Endodermal cell (in vitro differentiated cells): Measurements from ENCODE around the gene TBC1D10B. TPM values are rescaled to one million over a fixed set of nuclear protein-coding genes. Genes with fewer than 3 reads are reported as not detected.
A peak's percentile ranks its signal among the peaks of the same experiment; 100 is the strongest.

Experiments
- DNase-seq: peaks from one replicate; pipeline ENCODE4 v3.0.0-alpha.2; 2017
- H3K27ac ChIP-seq: 2 replicates; pipeline ENCODE4 v1.5.1; 2013; ENCODE audit warnings: mild to moderate bottlenecking, low read depth, low read length, moderate library complexity
- H3K27me3 ChIP-seq: 2 replicates; pipeline ENCODE4 v1.6.1; 2013; ENCODE audit warnings: mild to moderate bottlenecking, low read length, moderate library complexity; ENCODE audit not compliant: insufficient read depth, control insufficient read depth, poor library complexity, severe bottlenecking
- H3K36me3 ChIP-seq: 2 replicates; pipeline ENCODE4 v1.7.0; 2013; ENCODE audit warnings: mild to moderate bottlenecking, low read length, moderate library complexity; ENCODE audit not compliant: control insufficient read depth, insufficient read depth
- H3K4me1 ChIP-seq: one replicate; pipeline ENCODE4 v1.7.0; 2013; ENCODE audit warnings: low read length; ENCODE audit not compliant: control insufficient read depth, insufficient read depth
- H3K4me3 ChIP-seq: 2 replicates; pipeline ENCODE4 v1.5.1; 2013; ENCODE audit warnings: mild to moderate bottlenecking, low read length, moderate library complexity
- H3K9ac ChIP-seq: 2 replicates; pipeline ENCODE4 v1.6.1; 2013; ENCODE audit warnings: mild to moderate bottlenecking, low read length, moderate library complexity; ENCODE audit not compliant: poor library complexity, severe bottlenecking; ENCODE audit errors: extremely low read depth
- H3K9me3 ChIP-seq: 2 replicates; pipeline ENCODE4 v1.6.1; 2013; ENCODE audit warnings: mild to moderate bottlenecking, low read length, moderate library complexity; ENCODE audit not compliant: control insufficient read depth
- H3K27ac Mint-ChIP-seq: 2 replicates; pipeline ENCODE4 v1.8.0; 2020; ENCODE audit warnings: mixed read lengths
- H3K27me3 Mint-ChIP-seq: 2 replicates; pipeline ENCODE4 v1.8.0; 2021; ENCODE audit warnings: mild to moderate bottlenecking, mixed read lengths; ENCODE audit not compliant: insufficient read depth
- H3K36me3 Mint-ChIP-seq: 2 replicates; pipeline ENCODE4 v1.8.0; 2020; ENCODE audit warnings: low read depth, mixed read lengths
- H3K4me1 Mint-ChIP-seq: 2 replicates; pipeline ENCODE4 v1.8.0; 2020; ENCODE audit warnings: mixed read lengths
- H3K4me3 Mint-ChIP-seq: 2 replicates; pipeline ENCODE4 v1.8.0; 2020; ENCODE audit warnings: mild to moderate bottlenecking, moderate library complexity, mixed read lengths
- H3K9me3 Mint-ChIP-seq: 2 replicates; pipeline ENCODE4 v1.8.0; 2020; ENCODE audit warnings: mild to moderate bottlenecking, mixed read lengths
- CTCF ChIP-seq: fragments of 200-600 bp; sonication (generic); conservative IDR thresholded peaks from 2 replicates; pipeline ENCODE4 v1.5.0; 2021; ENCODE audit warnings: antibody characterized with exemption, mild to moderate bottlenecking
- WGBS, 2 experiments: methylation state at CpG; one replicate each; pipeline versions ENCODE4 v1.1.5 to v1.1.7; 2013; ENCODE audit warnings: missing lambda C conversion rate in 2 of 2, mixed read lengths in 1 of 2; ENCODE audit not compliant: insufficient coverage in 1 of 2, insufficient read length in 1 of 2; 5-methylcytosine and 5-hydroxymethylcytosine counted together
- total RNA-seq, 2 donors: library from RNA; stranded (reverse); fragmentation: NEBNext Ultra II Directional in 1 of 2; extraction: Animal tissue kit (Norgen Biotek cat#: 25700) in 1 of 2; gene quantifications; 2 replicates in 1 of 2; 3 replicates in 1 of 2; pipeline ENCODE4 v1.2.1, GENCODE V29; 2021

Gene TBC1D10B
- total RNA-seq, 2 donors from 2014 or later, result 30.7 to 36.3 TPM

GRCh38 chr16:30352488-30353401 lies 17.5 kb downstream of the TBC1D10B start:
- Mint-ChIP-seq H3K27ac (peak overlapping the region; percentile 55), H3K36me3 (peaks cover 43% of the 10 kb centered on the region), H3K4me1 (peaks cover 14% of the 10 kb centered on the region), H3K4me3 (peak overlapping the region; percentile 96), H3K27me3 (no peaks in the 10 kb centered on the region), H3K9me3 (no peaks in the 10 kb centered on the region)
- Histone ChIP-seq H3K36me3 (peaks cover 56% of the 10 kb centered on the region), H3K4me3 (no peak overlapping the region), H3K9me3 (no peaks in the 10 kb centered on the region), H3K27ac (no peak overlapping the region), H3K4me1 (peaks cover 9% of the 10 kb centered on the region), H3K9ac (no peak overlapping the region), H3K27me3 (no peaks in the 10 kb centered on the region)
- WGBS, 2 experiments, result 92 to 95% methylated on average over 5 to 11 of the region's 14 CpGs
- TF ChIP-seq CTCF, result peak; percentile 67
- peak; percentile 68 for DNase-seq

GRCh38 chr16:30351586-30352419 lies 18.5 kb downstream of the TBC1D10B start:
- Histone ChIP-seq H3K27ac (no peak overlapping the region), H3K9me3 (no peaks in the 10 kb centered on the region), H3K4me3 (no peak overlapping the region), H3K27me3 (no peaks in the 10 kb centered on the region), H3K4me1 (peaks cover 9% of the 10 kb centered on the region), H3K9ac (no peak overlapping the region), H3K36me3 (peaks cover 48% of the 10 kb centered on the region)
- TF ChIP-seq CTCF, result no peak
- no peak overlapping the region for H3K27ac Mint-ChIP-seq
- peaks cover 43% of the 10 kb centered on the region for H3K36me3 Mint-ChIP-seq
- WGBS, 2 experiments, result 97 to 98% methylated on average over 7 to 11 of the region's 11 CpGs
- no peaks in the 10 kb centered on the region for H3K27me3 Mint-ChIP-seq
- H3K4me1 Mint-ChIP-seq, result peaks cover 7% of the 10 kb centered on the region
- no peaks in the 10 kb centered on the region for H3K9me3 Mint-ChIP-seq
- no peak overlapping the region for H3K4me3 Mint-ChIP-seq
- DNase-seq, result no peak

GRCh38 chr16:30351001-30351441 lies 19.3 kb downstream of the TBC1D10B start:
- no peak overlapping the region for H3K27ac ChIP-seq
- TF ChIP-seq CTCF, result no peak
- peaks cover 3% of the 10 kb centered on the region for H3K4me1 ChIP-seq
- peaks cover 45% of the 10 kb centered on the region for H3K36me3 ChIP-seq
- Mint-ChIP-seq H3K9me3 (no peaks in the 10 kb centered on the region), H3K27me3 (no peaks in the 10 kb centered on the region), H3K4me3 (no peak overlapping the region), H3K27ac (no peak overlapping the region), H3K36me3 (peaks cover 43% of the 10 kb centered on the region), H3K4me1 (peaks cover 6% of the 10 kb centered on the region)
- DNase-seq, result no peak
- WGBS, 2 experiments, result 96 to 99% methylated on average over 12 to 15 of the region's 15 CpGs
- no peak overlapping the region for H3K4me3 ChIP-seq
- no peaks in the 10 kb centered on the region for H3K27me3 ChIP-seq
- H3K9me3 ChIP-seq, result no peaks in the 10 kb centered on the region
- H3K9ac ChIP-seq, result no peak overlapping the region
